ENCODE results near the gene POMT1. TPM values are rescaled to one million over a fixed set of nuclear protein-coding genes. Genes with fewer than 3 reads are reported as not detected.

POMT1 gene
- total RNA-seq, 2 donors from 2014 or later, result 22.1 to 34.6 TPM

DNA sequence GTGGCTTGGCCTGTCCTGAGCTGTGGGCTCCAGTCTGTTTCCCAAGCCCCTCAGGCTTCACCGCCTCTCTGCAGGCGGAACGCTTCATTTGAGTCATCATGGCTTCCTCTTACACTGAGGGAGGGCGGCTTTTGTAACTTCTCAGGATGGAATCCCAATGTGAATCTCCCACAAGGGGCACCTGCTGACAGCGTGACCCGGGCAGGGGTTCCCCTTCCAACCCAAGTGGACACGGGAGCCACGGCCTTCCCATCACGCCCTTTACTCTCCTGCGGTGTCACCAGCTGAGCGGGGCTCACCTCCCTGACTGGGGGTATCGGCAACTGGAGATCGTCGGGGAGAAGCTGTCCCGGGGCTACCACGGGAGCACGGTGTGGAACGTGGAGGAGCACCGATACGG, 15.8 kb downstream of the POMT1 start:
- H3K27me3 ChIP-seq, result no peaks in the 10 kb centered on the region
- intact Hi-C loops (cut with DNase I), result no loop called here
- ATAC-seq, result no peak
- peaks cover 0 to 29% of the 10 kb centered on the region in 2 donors for H3K36me3 ChIP-seq (replicated peaks in 1 of 2; ENCODE audit: insufficient read depth in 1 of 2, low read depth in 2 of 2)
- no peak for TF ChIP-seq POLR2A (IDR thresholded peaks at IDR 0.05)
- TF ChIP-seq, protein P1, sequence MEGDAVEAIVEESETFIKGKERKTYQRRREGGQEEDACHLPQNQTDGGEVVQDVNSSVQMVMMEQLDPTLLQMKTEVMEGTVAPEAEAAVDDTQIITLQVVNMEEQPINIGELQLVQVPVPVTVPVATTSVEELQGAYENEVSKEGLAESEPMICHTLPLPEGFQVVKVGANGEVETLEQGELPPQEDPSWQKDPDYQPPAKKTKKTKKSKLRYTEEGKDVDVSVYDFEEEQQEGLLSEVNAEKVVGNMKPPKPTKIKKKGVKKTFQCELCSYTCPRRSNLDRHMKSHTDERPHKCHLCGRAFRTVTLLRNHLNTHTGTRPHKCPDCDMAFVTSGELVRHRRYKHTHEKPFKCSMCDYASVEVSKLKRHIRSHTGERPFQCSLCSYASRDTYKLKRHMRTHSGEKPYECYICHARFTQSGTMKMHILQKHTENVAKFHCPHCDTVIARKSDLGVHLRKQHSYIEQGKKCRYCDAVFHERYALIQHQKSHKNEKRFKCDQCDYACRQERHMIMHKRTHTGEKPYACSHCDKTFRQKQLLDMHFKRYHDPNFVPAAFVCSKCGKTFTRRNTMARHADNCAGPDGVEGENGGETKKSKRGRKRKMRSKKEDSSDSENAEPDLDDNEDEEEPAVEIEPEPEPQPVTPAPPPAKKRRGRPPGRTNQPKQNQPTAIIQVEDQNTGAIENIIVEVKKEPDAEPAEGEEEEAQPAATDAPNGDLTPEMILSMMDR (IDR thresholded peaks at IDR 0.05), result no peak
- H3K4me1 ChIP-seq, result no peaks in the 10 kb centered on the region
- H3K4me3 ChIP-seq, result no peak overlapping the region
- H3K9me3 ChIP-seq, result no peaks in the 10 kb centered on the region
- H3K27ac ChIP-seq, result no peak overlapping the region
- 96 to 99% methylated on average over 14 to 20 of the region's 20 CpGs for WGBS, 2 donors
- no peak for DNase-seq

DNA sequence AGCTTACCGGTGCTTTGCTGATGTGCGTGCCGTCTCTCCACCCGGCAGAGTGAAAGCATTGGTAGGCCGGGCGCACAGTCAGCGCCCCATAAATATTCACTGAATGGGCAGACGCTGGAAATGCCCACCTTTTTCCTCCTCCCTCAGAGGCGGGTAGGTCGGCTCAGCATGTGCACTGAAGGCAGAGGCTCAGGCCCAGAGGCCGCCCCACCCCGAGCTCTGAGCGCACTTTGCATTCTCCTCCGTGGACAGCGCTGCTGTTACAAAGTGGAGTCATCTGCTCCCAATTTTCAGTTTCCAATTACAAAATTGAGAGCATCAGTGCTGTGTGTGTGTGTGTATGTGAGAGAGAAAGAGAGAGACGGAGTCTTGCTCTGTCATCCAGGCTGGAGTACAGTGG, 17.8 kb downstream of the POMT1 start:
- Histone ChIP-seq H3K4me3 (no peak overlapping the region), H3K27me3 (no peaks in the 10 kb centered on the region), H3K27ac (no peak overlapping the region), H3K4me1 (no peaks in the 10 kb centered on the region), H3K36me3 (replicated peaks in 1 of 2; ENCODE audit: insufficient read depth in 1 of 2, low read depth in 2 of 2) (peaks cover 0 to 33% of the 10 kb centered on the region in 2 donors), H3K9me3 (no peaks in the 10 kb centered on the region)
- DNase-seq (no peak), ATAC-seq (no peak)
- 80% methylated on average over 15 to 16 of the region's 16 CpGs for WGBS, 2 donors
- TF ChIP-seq, protein P1 (IDR thresholded peaks at IDR 0.05), result no peak
- TF ChIP-seq POLR2A (IDR thresholded peaks at IDR 0.05), result no peak
- intact Hi-C loops (cut with DNase I), result no loop called here

DNA sequence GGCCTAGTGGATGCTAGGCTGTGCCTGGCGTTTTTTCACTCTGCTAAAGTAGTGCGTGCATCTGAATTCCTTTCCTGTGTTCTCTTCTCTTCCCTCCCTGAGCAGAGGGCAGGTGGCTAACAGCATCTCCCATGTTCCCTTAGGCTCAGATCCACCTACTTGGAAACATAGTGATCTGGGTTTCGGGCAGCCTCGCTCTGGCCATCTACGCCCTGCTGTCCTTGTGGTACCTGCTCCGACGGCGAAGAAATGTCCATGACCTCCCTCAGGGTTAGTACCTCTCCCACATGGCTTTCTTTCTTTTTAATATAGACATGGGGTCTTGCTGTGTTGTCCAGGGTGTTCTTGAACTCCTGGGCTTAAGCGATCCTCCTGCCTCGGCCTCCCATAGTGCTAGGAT, 18.5 kb downstream of the POMT1 start:
- no peak overlapping the region for H3K27ac ChIP-seq
- intact Hi-C loops (cut with DNase I), result no loop called here
- TF ChIP-seq POLR2A (IDR thresholded peaks at IDR 0.05), result no peak
- TF ChIP-seq, protein P1 (IDR thresholded peaks at IDR 0.05), result no peak
- H3K27me3 ChIP-seq, result no peaks in the 10 kb centered on the region
- 91 to 94% methylated on average over 10 of the region's 10 CpGs for WGBS, 2 donors
- no peak for ATAC-seq
- no peak overlapping the region for H3K4me3 ChIP-seq
- no peak for DNase-seq
- H3K9me3 ChIP-seq, result no peaks in the 10 kb centered on the region
- peaks cover 0 to 32% of the 10 kb centered on the region in 2 donors for H3K36me3 ChIP-seq (replicated peaks in 1 of 2; ENCODE audit: insufficient read depth in 1 of 2, low read depth in 2 of 2)
- H3K4me1 ChIP-seq, result no peaks in the 10 kb centered on the region

DNA sequence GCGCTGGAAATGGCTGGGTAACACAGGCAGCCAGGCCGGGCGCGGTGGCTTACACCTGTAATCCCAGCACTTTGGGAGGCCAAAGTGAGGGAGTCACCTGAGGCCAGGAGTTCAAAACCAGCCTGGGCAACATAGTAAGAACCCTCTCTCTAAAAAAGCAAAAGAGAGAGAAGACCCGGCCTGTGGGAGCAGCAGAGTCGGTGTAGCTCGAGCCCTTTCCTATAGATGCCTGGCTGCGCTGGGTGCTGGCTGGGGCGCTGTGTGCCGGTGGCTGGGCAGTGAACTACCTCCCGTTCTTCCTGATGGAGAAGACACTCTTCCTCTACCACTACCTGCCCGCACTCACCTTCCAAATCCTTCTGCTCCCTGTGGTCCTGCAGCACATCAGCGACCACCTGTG, 19.1 kb downstream of the POMT1 start:
- Histone ChIP-seq H3K27ac (no peak overlapping the region), H3K36me3 (replicated peaks in 1 of 2; ENCODE audit: insufficient read depth in 1 of 2, low read depth in 2 of 2) (peaks cover 0 to 30% of the 10 kb centered on the region in 2 donors), H3K9me3 (no peaks in the 10 kb centered on the region), H3K27me3 (no peaks in the 10 kb centered on the region), H3K4me1 (no peaks in the 10 kb centered on the region), H3K4me3 (no peak overlapping the region)
- no peak for TF ChIP-seq POLR2A (IDR thresholded peaks at IDR 0.05)
- TF ChIP-seq, protein P1 (IDR thresholded peaks at IDR 0.05), result no peak
- ATAC-seq, result no peak
- DNase-seq, result no peak
- intact Hi-C loops (cut with DNase I), result no loop called here
- WGBS, 2 donors, result 96 to 98% methylated on average over 11 to 13 of the region's 13 CpGs

DNA sequence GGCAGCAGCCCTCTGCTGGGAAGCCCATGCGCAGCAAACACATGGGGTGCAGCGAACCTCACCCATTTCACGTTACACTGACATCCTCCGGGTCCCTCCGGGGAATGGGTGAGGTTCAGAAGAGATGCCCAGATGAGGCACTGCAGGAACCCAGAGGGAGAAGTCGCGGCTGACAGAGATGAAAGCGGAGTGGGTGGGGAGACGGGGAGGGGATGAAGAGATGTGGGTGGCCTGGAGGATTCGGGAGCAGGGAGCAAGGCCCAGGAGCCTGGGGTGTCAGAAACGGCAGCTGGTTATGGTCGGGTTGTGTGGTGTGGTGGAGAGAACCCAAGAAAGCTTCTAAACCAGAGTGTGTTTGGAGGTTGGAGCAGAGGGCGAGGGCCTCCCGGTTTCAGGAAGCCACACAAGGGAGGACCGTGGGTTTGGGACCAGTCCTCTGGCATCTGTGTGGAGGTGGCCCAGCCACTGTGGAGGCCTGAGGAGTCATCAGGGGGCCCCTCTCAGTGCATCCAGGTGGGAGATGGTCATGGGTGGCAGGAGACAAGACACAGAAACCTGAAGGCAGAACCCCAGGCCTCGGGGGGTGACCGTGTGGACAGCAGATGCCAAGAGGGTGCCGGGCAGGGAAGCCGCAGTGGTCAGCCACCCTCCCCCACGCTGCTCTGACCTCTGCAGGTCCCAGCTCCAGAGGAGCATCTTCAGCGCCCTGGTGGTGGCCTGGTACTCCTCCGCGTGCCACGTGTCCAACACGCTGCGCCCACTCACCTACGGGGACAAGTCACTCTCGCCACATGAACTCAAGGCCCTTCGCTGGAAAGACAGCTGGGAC, 19.8 kb downstream of the POMT1 start:
- Histone ChIP-seq H3K9me3 (no peaks in the 10 kb centered on the region), H3K4me3 (no peak overlapping the region), H3K27ac (no peak overlapping the region), H3K27me3 (no peaks in the 10 kb centered on the region), H3K36me3 (replicated peaks in 1 of 2; ENCODE audit: insufficient read depth in 1 of 2, low read depth in 2 of 2) (peaks cover 0 to 30% of the 10 kb centered on the region in 2 donors), H3K4me1 (no peaks in the 10 kb centered on the region)
- DNase-seq (no peak), ATAC-seq (no peak)
- TF ChIP-seq, protein P1 (IDR thresholded peaks at IDR 0.05), result no peak
- no peak for TF ChIP-seq POLR2A (IDR thresholded peaks at IDR 0.05)
- intact Hi-C loops (cut with DNase I), result no loop called here
- 91% methylated on average over 15 to 26 of the region's 29 CpGs for WGBS, 2 donors

Measured in body of pancreas (tissue), 4 donors.